Measurements from ENCODE around the gene ING5.

DNA sequence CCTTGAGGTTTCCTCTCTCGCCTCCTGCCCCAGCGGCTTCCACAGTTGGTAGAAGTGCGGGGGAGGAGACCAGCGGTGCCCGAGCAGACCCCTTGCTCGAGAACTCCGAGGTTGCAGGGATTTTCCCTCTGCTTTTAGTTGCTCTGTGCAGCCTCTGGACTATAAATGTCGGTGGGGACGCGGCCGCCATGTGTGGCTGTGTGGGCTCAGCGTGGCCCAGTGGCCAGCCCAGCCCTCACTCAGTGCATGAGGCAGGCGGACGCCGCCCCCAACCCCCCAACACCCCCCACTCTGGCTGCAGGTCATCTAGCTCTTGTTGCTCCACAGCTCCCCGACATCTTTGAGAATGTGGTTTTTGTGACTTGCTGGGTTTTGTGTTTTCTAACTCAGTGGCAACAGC, 17.3 kb downstream of the ING5 start:
- TF ChIP-seq, protein P1, sequence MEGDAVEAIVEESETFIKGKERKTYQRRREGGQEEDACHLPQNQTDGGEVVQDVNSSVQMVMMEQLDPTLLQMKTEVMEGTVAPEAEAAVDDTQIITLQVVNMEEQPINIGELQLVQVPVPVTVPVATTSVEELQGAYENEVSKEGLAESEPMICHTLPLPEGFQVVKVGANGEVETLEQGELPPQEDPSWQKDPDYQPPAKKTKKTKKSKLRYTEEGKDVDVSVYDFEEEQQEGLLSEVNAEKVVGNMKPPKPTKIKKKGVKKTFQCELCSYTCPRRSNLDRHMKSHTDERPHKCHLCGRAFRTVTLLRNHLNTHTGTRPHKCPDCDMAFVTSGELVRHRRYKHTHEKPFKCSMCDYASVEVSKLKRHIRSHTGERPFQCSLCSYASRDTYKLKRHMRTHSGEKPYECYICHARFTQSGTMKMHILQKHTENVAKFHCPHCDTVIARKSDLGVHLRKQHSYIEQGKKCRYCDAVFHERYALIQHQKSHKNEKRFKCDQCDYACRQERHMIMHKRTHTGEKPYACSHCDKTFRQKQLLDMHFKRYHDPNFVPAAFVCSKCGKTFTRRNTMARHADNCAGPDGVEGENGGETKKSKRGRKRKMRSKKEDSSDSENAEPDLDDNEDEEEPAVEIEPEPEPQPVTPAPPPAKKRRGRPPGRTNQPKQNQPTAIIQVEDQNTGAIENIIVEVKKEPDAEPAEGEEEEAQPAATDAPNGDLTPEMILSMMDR (IDR thresholded peaks at IDR 0.05 in 8 of 11, conservative IDR thresholded peaks at IDR 0.05 in 3 of 11): no peak
- no peak for TF ChIP-seq POLR2A (IDR thresholded peaks at IDR 0.05)

Data from spleen (tissue), 7 donors.